K562 (cell line): Measurements from ENCODE around the gene STX7. TPM values are rescaled to one million over a fixed set of nuclear protein-coding genes. Genes with fewer than 3 reads are reported as not detected.

Source experiments
- ATAC-seq: fragments of 200-7000 bp; cut with Tn5 transposase; 3 replicates; pipeline ENCODE4 v1.9.1; 2020; ENCODE audit warnings: moderate library complexity
- BruUV-seq: library from RNA; stranded (reverse); fragments of 400-500 nt; replicated peaks from 2 replicates; lab custom pipeline; 2021; lab: Mats Ljungman, UMichigan
- CTCF ChIA-PET: fragments of 300-600 bp; formaldehyde crosslinking; extraction: SDS; loops from one replicate; lab custom pipeline; 2021; ENCODE audit warnings: low intra/inter-chr PET ratio; lab: Yijun Ruan, JAX
- POLR2A ChIA-PET: fragments of 300-600, 350-650 bp; sonication (Branson Sonifier 250); formaldehyde crosslinking; extraction: SDS; loops from one replicate; lab custom pipeline; 2021; ENCODE audit warnings: antibody characterized with exemption, inconsistent platforms; lab: Yijun Ruan, JAX
- DNase-seq, 4 experiments: peaks; one replicate each; pipeline versions ENCODE4 v3.0.0 to v3.0.0-alpha.2; 2011 to 2018; ENCODE audit warnings: low spot score in 3 of 4, mixed read lengths in 3 of 4; ENCODE audit errors: extremely low read depth in 1 of 4
- FAIRE-seq: peaks from 2 replicates; lab custom pipeline; 2011; peaks lifted over from hg19 to GRCh38; lab: Jason Lieb, UNC
- H2AFZ ChIP-seq: 2 replicates; pipeline ENCODE4 v1.6.0; 2011; ENCODE audit warnings: low read depth, low read length, control low read depth, inconsistent platforms
- H3K27ac ChIP-seq: fragments of 200-600 bp; 3 replicates; pipeline ENCODE4 v1.8.0; 2011; ENCODE audit warnings: low read depth, mild to moderate bottlenecking, control low read depth, inconsistent platforms, low read length, moderate library complexity, mixed read lengths; ENCODE audit errors: extremely low read depth
- H3K27me3 ChIP-seq, 2 experiments: fragments of 300-600 bp in 1 of 2; 2 replicates in 1 of 2; 3 replicates in 1 of 2; pipeline versions ENCODE4 v1.6.0 to v1.8.0; 2011; ENCODE audit warnings: inconsistent platforms in 2 of 2, low read length in 2 of 2, mild to moderate bottlenecking in 1 of 2, mixed read lengths in 1 of 2, moderate library complexity in 1 of 2; ENCODE audit not compliant: control insufficient read depth in 2 of 2, insufficient read depth in 2 of 2
- H3K36me3 ChIP-seq: fragments of 300-600 bp; 3 replicates; pipeline ENCODE4 v1.8.0; 2011; ENCODE audit warnings: mild to moderate bottlenecking, low read length, inconsistent platforms; ENCODE audit not compliant: control insufficient read depth, insufficient read depth
- H3K4me1 ChIP-seq, 2 experiments: fragments of 200-600 bp in 1 of 2; replicated peaks in 1 of 2; 2 replicates in 1 of 2; 3 replicates in 1 of 2; pipeline versions ENCODE4 v1.5.1 to v1.8.0; 2011; ENCODE audit warnings: inconsistent platforms in 2 of 2, low read length in 2 of 2, mild to moderate bottlenecking in 1 of 2, mixed read lengths in 1 of 2, moderate library complexity in 1 of 2; ENCODE audit not compliant: control insufficient read depth in 2 of 2, insufficient read depth in 2 of 2
- H3K4me2 ChIP-seq: 2 replicates; pipeline ENCODE4 v1.6.1; 2011; ENCODE audit warnings: low read length, control low read depth, inconsistent platforms, mixed read lengths; ENCODE audit not compliant: insufficient read depth
- H3K4me3 ChIP-seq: fragments of 200-600 bp; sonication (generic), shearing (Covaris generic); 2 replicates; pipeline ENCODE4 v1.5.1; 2016; ENCODE audit warnings: control low read depth, inconsistent platforms
- H3K79me2 ChIP-seq: fragments of 200-600 bp; 3 replicates; pipeline ENCODE4 v1.8.0; 2011; ENCODE audit warnings: low read length, inconsistent platforms; ENCODE audit not compliant: control insufficient read depth, insufficient read depth
- H3K9ac ChIP-seq, 2 experiments: 2 replicates each; pipeline versions ENCODE4 v1.6.0 to v1.6.1; 2011; ENCODE audit warnings: low read depth in 2 of 2, low read length in 2 of 2, control low read depth in 1 of 2, inconsistent platforms in 1 of 2, mild to moderate bottlenecking in 1 of 2, mixed read lengths in 1 of 2; ENCODE audit not compliant: insufficient read depth in 1 of 2
- H3K9me1 ChIP-seq: one replicate; pipeline ENCODE4 v1.6.0; 2011; ENCODE audit warnings: inconsistent platforms, mild to moderate bottlenecking, low read length, moderate library complexity; ENCODE audit not compliant: control insufficient read depth, insufficient read depth
- H3K9me3 ChIP-seq: replicated peaks from 2 replicates; pipeline ENCODE4 v1.5.1; 2011; ENCODE audit warnings: low read depth, low read length, inconsistent platforms; ENCODE audit not compliant: control insufficient read depth, insufficient read depth
- H4K20me1 ChIP-seq: replicated peaks from 2 replicates; pipeline ENCODE4 v1.6.1; 2011; ENCODE audit warnings: low read length, inconsistent platforms, mixed read lengths; ENCODE audit not compliant: control insufficient read depth, insufficient read depth
- ATF3 ChIP-seq, 2 experiments: fragments of 450-650 bp in 1 of 2; sonication (generic) in 1 of 2; formaldehyde crosslinking in 1 of 2; IDR thresholded peaks in 1 of 2; conservative IDR thresholded peaks in 1 of 2; 2 replicates each; pipeline versions ENCODE4 v1.6.1 to v1.8.1; 2016 to 2023; ENCODE audit warnings: mild to moderate bottlenecking in 2 of 2, moderate library complexity in 2 of 2, inconsistent platforms in 1 of 2, missing genetic modification reagents in 1 of 2
- CC2D1A ChIP-seq: fragments of 450-650 bp; IDR thresholded peaks from 2 replicates; pipeline ENCODE4 v1.6.1; 2017; ENCODE audit warnings: mild to moderate bottlenecking
- CREBBP ChIP-seq: IDR thresholded peaks from one replicate; pipeline ENCODE4 v1.6.1; 2012; ENCODE audit warnings: low read depth, mild to moderate bottlenecking, control low read depth, inconsistent platforms, low read length
- MEIS2 ChIP-seq: fragments of 450-650 bp; IDR thresholded peaks from 2 replicates; pipeline ENCODE4 v1.6.1; 2014; ENCODE audit warnings: mild to moderate bottlenecking; ENCODE audit not compliant: partially characterized antibody
- NCOR1 ChIP-seq: fragments of 450-650 bp; IDR thresholded peaks from 2 replicates; pipeline ENCODE4 v1.6.1; 2016; ENCODE audit warnings: mild to moderate bottlenecking, moderate library complexity
- NFE2L1 ChIP-seq: fragments of 450-650 bp; IDR thresholded peaks from 2 replicates; pipeline ENCODE4 v1.6.1; 2016; ENCODE audit warnings: missing genetic modification characterization, low read depth, mild to moderate bottlenecking, missing compliant biosample characterization, moderate library complexity, borderline replicate concordance
- PHF20 ChIP-seq: fragments of 450-650 bp; IDR thresholded peaks from 2 replicates; pipeline ENCODE4 v1.6.1; 2018; ENCODE audit not compliant: partially characterized antibody
- RB1 ChIP-seq: fragments of 450-650 bp; IDR thresholded peaks from 2 replicates; pipeline ENCODE4 v1.6.1; 2017; ENCODE audit warnings: low read depth, mild to moderate bottlenecking
- SLC30A9 ChIP-seq: fragments of 250-450 bp; sonication (Bioruptor Pico); IDR thresholded peaks from 2 replicates; pipeline ENCODE4 v1.8.0; 2022; ENCODE audit warnings: mild to moderate bottlenecking, moderate library complexity
- TBL1XR1 ChIP-seq, 2 experiments: IDR thresholded peaks; 2 replicates each; pipeline ENCODE4 v1.6.1; 2012; ENCODE audit warnings: improper control_type of control experiment in 2 of 2, low read length in 2 of 2, mild to moderate bottlenecking in 1 of 2
- ZKSCAN8 ChIP-seq: fragments of 200-800 bp; sonication (Bioruptor generic); IDR thresholded peaks from 2 replicates; pipeline ENCODE4 v1.6.1; 2016; ENCODE audit warnings: missing genetic modification characterization, missing compliant biosample characterization
- ZNF217 ChIP-seq: sonication (generic); formaldehyde crosslinking; IDR thresholded peaks from 2 replicates; pipeline ENCODE4 v1.8.0; 2022; ENCODE audit warnings: mild to moderate bottlenecking, missing genetic modification reagents
- ZNF324 ChIP-seq: fragments of 250-450 bp; sonication (Bioruptor Pico); IDR thresholded peaks from 2 replicates; pipeline ENCODE4 v1.4.0; 2020; ENCODE audit warnings: mild to moderate bottlenecking
- ZNF384 ChIP-seq: IDR thresholded peaks from 2 replicates; pipeline ENCODE4 v1.6.1; 2012; ENCODE audit warnings: low read depth, low read length, improper control_type of control experiment
- ZNF592 ChIP-seq: fragments of 450-650 bp; IDR thresholded peaks from 2 replicates; pipeline ENCODE4 v1.6.1; 2017; ENCODE audit warnings: antibody characterized with exemption, mild to moderate bottlenecking
- WGBS: fragments of 100-300 bp; shearing (Covaris generic); methylation state at CpG from one replicate; pipeline ENCODE4 v1.1.6; 2016; ENCODE audit warnings: low coverage, mixed read lengths; ENCODE audit not compliant: insufficient coverage; ENCODE audit errors: missing lambda C conversion rate; 5-methylcytosine and 5-hydroxymethylcytosine counted together
- in situ Hi-C: fragments of 300-500 bp; cut with MboI; formaldehyde crosslinking; loops from 4 replicates; pipeline ENCODE4 v1.15.0; 2018; ENCODE audit warnings: inconsistent platforms, mixed read lengths
- intact Hi-C: fragments of 100-400 bp; cut with micrococcal nuclease; formaldehyde crosslinking; loops from 2 replicates; pipeline ENCODE4 v1.14.2; 2022
- polyA plus RNA-seq, 8 experiments: library from polyadenylated mRNA; depleted of rRNA in 4 of 8; stranded (reverse) in 5 of 8; unstranded in 3 of 8; fragments of >200 nt; fragmentation: Nextera tagmentation in 2 of 8; fragmentation: Illumina TruSeq in 1 of 8; extraction: Ambion mirVana in 2 of 8; extraction: Trizol in 1 of 8; gene quantifications; 2 replicates each; pipeline versions ENCODE4 v1.2.1 to v1.2.3, GENCODE V29; 2011 to 2014; ENCODE audit warnings: inconsistent platforms in 1 of 8, missing spikeins in 1 of 8
- total RNA-seq, 7 experiments: library from RNA; depleted of rRNA in 6 of 7; stranded (reverse); fragments of >200 nt in 6 of 7; fragmentation: Illumina TruSeq in 2 of 7; extraction: Trizol in 2 of 7; gene quantifications; 2 replicates each; pipeline versions ENCODE4 v1.2.1 to v1.2.3, GENCODE V29; 2011 to 2021; ENCODE audit warnings: low replicate concordance in 1 of 7
- TF ChIP-seq, protein P1 (sequence below): fragments of 450-650 bp; IDR thresholded peaks from 2 replicates; pipeline ENCODE4 v1.6.1; 2016; ENCODE audit warnings: mild to moderate bottlenecking

Gene STX7
- total and polyA plus RNA-seq, 9 of the 15 experiments (the other 6 are each of a cell fraction or from before 2014, with no cell fraction given), result 13.0 to 34.4 (median 25.3) TPM

DNA sequence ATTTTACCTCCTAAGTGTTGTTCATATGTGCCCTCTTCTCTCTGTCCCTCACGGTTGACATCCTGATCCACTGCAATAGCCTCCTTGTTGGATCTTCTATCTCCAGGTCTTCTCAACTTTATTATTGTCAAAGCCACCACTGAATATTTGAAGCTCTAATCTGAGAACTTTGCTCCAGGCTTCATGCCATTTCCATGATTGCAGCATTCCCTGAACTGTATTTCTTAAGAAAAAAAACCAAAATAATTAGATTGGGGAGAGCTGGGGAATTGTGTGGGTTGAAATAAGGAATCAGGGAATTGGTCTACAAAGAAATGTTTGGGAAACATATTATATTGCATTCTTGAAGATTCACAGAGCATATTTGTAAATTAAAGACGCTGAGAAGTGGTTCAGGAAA, 2.5 kb upstream of the STX7 start:
- H4K20me1 ChIP-seq, result no peaks in the 10 kb centered on the region
- WGBS, result 15% methylated on average over 2 of the region's 2 CpGs
- H3K9ac ChIP-seq, result no peak overlapping the region
- H3K4me1 ChIP-seq, result peaks cover 0 to 14% of the 10 kb centered on the region in 2 experiments; a peak in 2 of 5 replicates
- POLR2A ChIA-PET, result interaction anchor here (0.7 kb wide), 1 partner anchor 9 kb away, joined by 3 read pairs; no protein-coding TSS in a partner anchor
- H3K27ac ChIP-seq, result no peak overlapping the region
- DNase-seq, result no peak
- no peaks in the 10 kb centered on the region for H3K9me1 ChIP-seq
- H3K9me3 ChIP-seq, result no peaks in the 10 kb centered on the region
- no peak overlapping the region for H3K4me2 ChIP-seq
- no TSS peak for BruUV-seq
- 0 out of 3 replicates have a peak, but pooled peaks cover 3% of the 10 kb centered on the region for H3K36me3 ChIP-seq
- CTCF ChIA-PET, result no interaction called here
- H2AFZ ChIP-seq, result no peak overlapping the region
- H3K27me3 ChIP-seq, result no peaks in the 10 kb centered on the region
- intact Hi-C loops (no loop called here), in situ Hi-C loops (loop anchor here (25.0 kb wide), 1 partner anchor 1572 kb away; no protein-coding TSS in a partner anchor)
- no peak for FAIRE-seq
- no peak overlapping the region for H3K4me3 ChIP-seq
- peaks cover 25% of the 10 kb centered on the region for H3K79me2 ChIP-seq
- no peak for ATAC-seq
- TF ChIP-seq PHF20 (no peak), ZKSCAN8 (no peak), MEIS2 (no peak), ATF3 (IDR thresholded peaks at IDR 0.05) (no peak), ATF3 (CRISPR knock-in tag; conservative IDR thresholded peaks at IDR 0.05) (no peak), ZNF384 (no peak), TBL1XR1 (IDR thresholded peaks at IDR 0.05; ENCODE audit: low read length in 2 of 2) (no peak), ZNF592 (no peak), NFE2L1 (no peak), ZNF324 (CRISPR knock-in tag) (no peak), NCOR1 (no peak), RB1 (no peak), CC2D1A (no peak), SLC30A9 (no peak), CREBBP (no peak), ZNF217 (CRISPR knock-in tag) (no peak)
- TF ChIP-seq, protein P1, sequence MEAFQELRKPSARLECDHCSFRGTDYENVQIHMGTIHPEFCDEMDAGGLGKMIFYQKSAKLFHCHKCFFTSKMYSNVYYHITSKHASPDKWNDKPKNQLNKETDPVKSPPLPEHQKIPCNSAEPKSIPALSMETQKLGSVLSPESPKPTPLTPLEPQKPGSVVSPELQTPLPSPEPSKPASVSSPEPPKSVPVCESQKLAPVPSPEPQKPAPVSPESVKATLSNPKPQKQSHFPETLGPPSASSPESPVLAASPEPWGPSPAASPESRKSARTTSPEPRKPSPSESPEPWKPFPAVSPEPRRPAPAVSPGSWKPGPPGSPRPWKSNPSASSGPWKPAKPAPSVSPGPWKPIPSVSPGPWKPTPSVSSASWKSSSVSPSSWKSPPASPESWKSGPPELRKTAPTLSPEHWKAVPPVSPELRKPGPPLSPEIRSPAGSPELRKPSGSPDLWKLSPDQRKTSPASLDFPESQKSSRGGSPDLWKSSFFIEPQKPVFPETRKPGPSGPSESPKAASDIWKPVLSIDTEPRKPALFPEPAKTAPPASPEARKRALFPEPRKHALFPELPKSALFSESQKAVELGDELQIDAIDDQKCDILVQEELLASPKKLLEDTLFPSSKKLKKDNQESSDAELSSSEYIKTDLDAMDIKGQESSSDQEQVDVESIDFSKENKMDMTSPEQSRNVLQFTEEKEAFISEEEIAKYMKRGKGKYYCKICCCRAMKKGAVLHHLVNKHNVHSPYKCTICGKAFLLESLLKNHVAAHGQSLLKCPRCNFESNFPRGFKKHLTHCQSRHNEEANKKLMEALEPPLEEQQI, result no peak
